Effector CD4-positive, alpha-beta T cell (primary cell): ENCODE measurements around the gene DROSHA.
"Not testable (repeated sequence)": the region's sequence is repeated elsewhere in the genome, so short reads cannot be mapped to it uniquely, and the experiment has no call there.

ENCODE experiments used
- DNase-seq: peaks from one replicate; pipeline ENCODE4 v3.0.0-alpha.2; 2020
- total RNA-seq: gene quantifications from one replicate; lab custom pipeline; 2026; lab: John Stamatoyannopoulos, UW

Gene DROSHA, protein sequence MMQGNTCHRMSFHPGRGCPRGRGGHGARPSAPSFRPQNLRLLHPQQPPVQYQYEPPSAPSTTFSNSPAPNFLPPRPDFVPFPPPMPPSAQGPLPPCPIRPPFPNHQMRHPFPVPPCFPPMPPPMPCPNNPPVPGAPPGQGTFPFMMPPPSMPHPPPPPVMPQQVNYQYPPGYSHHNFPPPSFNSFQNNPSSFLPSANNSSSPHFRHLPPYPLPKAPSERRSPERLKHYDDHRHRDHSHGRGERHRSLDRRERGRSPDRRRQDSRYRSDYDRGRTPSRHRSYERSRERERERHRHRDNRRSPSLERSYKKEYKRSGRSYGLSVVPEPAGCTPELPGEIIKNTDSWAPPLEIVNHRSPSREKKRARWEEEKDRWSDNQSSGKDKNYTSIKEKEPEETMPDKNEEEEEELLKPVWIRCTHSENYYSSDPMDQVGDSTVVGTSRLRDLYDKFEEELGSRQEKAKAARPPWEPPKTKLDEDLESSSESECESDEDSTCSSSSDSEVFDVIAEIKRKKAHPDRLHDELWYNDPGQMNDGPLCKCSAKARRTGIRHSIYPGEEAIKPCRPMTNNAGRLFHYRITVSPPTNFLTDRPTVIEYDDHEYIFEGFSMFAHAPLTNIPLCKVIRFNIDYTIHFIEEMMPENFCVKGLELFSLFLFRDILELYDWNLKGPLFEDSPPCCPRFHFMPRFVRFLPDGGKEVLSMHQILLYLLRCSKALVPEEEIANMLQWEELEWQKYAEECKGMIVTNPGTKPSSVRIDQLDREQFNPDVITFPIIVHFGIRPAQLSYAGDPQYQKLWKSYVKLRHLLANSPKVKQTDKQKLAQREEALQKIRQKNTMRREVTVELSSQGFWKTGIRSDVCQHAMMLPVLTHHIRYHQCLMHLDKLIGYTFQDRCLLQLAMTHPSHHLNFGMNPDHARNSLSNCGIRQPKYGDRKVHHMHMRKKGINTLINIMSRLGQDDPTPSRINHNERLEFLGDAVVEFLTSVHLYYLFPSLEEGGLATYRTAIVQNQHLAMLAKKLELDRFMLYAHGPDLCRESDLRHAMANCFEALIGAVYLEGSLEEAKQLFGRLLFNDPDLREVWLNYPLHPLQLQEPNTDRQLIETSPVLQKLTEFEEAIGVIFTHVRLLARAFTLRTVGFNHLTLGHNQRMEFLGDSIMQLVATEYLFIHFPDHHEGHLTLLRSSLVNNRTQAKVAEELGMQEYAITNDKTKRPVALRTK (N-terminal part only)
- total RNA-seq: 25.5 reads per million, percentile 52 among the genes with 10 or more reads in this experiment

GRCh38 chr5:31531888-31532547 is at the start of gene DROSHA, which contains the start of gene C5orf22:
DROSHA (minus strand) TSS chr5:31532093; CDS start chr5:31529059, 3,034 bp downstream.
C5orf22 (plus strand) TSS chr5:31532301; CDS start chr5:31532393, 92 bp downstream.
- DNase-seq: peak; percentile 89

DNA sequence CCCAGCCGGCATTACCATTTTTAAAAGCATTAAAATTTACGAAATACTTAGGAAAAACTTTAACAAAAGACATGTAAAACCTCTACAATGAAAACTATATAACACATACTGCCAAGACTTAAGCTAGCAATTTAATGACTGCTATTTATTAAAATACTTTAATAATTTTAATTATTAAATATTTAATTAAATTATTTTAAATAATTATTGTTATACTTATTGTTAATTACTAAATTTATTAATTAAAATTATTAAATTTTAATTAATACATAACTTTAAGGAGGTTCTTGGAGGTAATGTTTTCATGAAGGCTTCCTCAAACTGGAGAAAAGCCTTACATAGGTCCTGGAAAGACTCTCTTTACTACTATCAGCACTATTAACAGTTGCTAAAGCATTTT is 47.7 kb upstream of the DROSHA start:
- DNase-seq: no peak

DNA sequence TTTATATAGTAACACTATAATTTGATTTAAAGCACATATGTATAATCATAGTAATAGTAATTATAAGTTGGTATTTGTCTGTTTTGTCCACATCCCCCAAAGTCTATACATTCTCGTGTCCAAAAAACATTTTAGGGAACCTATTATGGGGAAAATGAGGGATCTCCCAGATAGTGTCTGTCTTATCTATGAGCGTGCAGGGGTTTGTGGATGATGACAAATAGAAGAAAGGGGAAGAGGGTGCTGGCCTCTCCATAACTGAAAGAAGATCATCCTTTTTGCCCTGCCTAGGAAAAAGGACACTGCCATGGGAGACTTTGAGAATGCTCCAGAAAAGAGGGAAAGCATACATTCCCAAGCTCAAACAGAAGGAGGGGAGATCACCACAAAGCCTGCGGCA is 45.5 kb upstream of the DROSHA start:
- DNase-seq: no peak

GRCh38 chr5:31574772-31575171 is 42.9 kb upstream of the DROSHA start:
- DNase-seq: no peak

- no peak for DNase-seq
These were observed 41.7 kb upstream of the DROSHA start for GRCh38 chr5:31573494-31574142.

- DNase-seq: no peak
These were observed 37.2 kb upstream of the DROSHA start for GRCh38 chr5:31569068-31569467.

DNA sequence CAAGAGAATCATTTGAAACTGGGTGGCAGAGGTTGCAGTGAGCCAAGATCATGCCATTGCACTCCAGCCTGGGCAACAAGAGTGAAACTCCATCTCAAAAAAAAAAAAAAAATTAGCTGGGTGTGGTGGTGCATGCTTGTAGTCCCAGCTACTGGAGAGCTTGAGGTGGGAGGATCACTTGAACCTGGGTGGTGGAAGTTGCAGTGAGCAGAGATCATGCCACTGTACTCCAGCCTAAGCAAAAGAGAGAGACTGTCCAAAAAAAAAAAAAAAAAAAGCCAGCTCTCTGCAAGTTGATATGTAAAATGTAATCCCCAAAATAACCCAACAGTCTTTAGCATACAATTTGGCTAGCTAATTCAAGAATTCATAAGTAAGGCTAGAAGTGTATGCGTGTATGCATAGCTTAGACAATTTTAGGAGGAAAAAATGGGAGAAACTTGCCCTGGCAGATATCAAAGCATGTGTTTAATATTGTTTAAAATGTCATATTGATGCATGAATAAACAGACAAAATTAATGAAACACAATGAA is 36.5 kb upstream of the DROSHA start:
- DNase-seq: no peak

GRCh38 chr5:31566362-31566761 is 34.5 kb upstream of the DROSHA start:
- not testable (repeated sequence) for DNase-seq

GRCh38 chr5:31563216-31563615 is 31.3 kb upstream of the DROSHA start:
- DNase-seq: no peak

- DNase-seq: no peak
These were observed 30.1 kb upstream of the DROSHA start for GRCh38 chr5:31561946-31562345.

DNA sequence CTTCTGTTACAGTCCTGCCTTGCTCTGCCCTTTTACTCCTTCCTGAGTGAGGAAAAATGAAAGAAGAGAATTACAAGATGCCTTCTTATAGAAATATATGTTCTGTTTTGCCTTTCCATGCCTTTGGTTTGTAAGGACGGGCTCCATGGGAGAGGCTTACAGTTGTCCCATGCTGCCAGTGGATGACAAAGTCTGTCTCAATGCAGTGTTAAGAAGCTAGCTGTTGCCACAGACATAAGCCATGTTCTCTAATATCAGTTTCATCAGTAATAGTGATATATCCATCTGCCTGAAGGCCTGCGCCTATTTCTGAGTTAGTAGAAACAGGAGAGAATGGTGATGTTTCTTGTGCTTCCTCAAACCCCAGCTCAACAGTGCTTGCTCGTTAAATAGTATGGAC is 28.0 kb upstream of the DROSHA start:
- DNase-seq: no peak

GRCh38 chr5:31556461-31556860 is 24.6 kb upstream of the DROSHA start:
- DNase-seq: no peak

DNA sequence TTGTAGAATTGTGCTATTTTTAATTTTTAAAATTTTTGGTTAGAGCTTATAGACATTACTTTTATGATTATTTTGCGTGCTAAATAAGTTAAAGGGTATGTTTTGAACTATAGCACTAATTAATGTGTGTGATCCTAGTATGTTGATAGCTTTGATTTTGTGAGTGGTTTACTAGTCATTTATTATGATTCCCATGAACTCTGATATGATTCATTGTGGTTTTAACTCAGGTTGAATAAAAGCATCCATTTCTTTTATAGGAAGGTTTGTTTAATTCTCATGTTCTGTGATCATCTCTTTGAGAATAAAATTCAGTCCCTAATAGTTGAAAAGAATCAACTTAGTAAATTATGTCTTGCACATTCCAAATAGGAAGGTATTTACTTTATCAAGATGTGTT is 22.7 kb upstream of the DROSHA start:
- DNase-seq: no peak

DNA sequence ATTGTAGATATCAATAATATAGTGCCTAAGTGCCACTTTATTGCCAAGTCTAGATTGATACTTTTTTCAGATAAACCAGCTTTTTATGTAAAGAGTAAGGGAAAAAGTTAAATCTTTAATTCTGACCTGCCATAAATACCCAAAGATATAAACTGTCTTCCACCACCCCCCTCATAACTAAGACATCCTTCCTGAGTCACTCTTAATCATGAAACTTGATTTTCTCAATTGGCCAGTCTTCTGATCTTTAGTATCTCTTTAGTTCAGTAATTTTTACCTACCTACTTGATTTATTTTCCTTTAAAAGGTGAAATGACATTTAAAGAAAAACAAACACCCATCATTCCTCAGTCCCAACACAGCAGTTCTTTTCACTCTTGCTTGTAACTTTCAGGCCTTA is 22.0 kb upstream of the DROSHA start:
- no peak for DNase-seq

DNA sequence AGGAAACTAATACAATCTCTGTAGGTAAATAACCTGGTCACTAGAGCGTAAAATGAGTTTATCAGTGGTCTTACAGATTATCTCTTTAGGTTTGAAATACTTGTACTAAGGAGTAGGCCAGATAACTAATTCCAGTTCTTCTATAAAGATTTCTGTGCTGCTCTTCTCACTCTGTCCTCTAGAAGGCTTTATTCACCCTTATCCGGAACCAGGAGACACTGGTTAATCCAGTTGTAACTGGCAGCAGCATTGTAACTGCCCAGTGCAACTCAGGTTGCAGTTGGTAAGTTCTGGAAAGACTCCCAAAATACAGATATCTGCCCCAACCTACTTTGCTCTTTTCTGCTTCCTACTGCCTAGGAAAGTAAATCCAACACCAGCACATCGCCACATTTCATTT is 20.0 kb upstream of the DROSHA start:
- DNase-seq: no peak

GRCh38 chr5:31549114-31549513 is 17.2 kb upstream of the DROSHA start:
- not testable (repeated sequence) for DNase-seq

DNA sequence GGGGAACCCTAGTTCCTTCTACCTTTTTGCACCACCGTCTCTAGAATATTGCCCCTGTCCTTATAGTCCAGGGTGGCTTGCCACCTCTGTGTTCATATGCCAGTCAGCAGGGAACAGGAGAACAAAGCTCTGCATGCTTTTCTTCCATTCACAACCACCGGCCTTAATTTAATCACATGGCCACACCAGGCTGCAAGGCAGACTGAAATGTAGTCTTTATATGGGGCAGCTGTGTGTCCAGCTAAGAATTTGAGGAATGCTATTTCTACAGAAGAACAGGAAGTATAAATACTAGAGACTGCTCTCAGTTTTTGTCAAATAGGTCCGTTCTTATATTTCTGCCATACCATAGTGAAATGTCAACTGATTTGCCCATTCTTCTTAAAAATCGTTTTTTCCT is 6.0 kb upstream of the DROSHA start:
- no peak for DNase-seq

GRCh38 chr5:31537349-31537748 is 5.5 kb upstream of the DROSHA start:
- no peak for DNase-seq

GRCh38 chr5:31536873-31537272 is 5.0 kb upstream of the DROSHA start:
- DNase-seq: no peak

GRCh38 chr5:31534527-31535046 is 2.7 kb upstream of the DROSHA start:
- no peak for DNase-seq

GRCh38 chr5:31531543-31531887 is 378 bp downstream of the DROSHA start:
- DNase-seq: peak; percentile 12
